ENCODE measurements around the gene GOLGA8Q.
"Not testable (repeated sequence)": the region's sequence is repeated elsewhere in the genome, so short reads cannot be mapped to it uniquely, and the experiment has no call there.

- TF ChIP-seq CTCF (IDR thresholded peaks at IDR 0.05); POLR2A (IDR thresholded peaks at IDR 0.05; ENCODE audit: low read depth); EP300 (IDR thresholded peaks at IDR 0.05); POLR2AphosphoS5 (IDR thresholded peaks at IDR 0.05): not testable (repeated sequence)
Measured at GRCh38 chr15:30525912-30526311, 25.9 kb upstream of the GOLGA8Q start.

Data from esophagus muscularis mucosa (tissue), 4 donors.